GM21367 (cell line): ENCODE measurements around the gene URGCP.
"Not testable (repeated sequence)": the region's sequence is repeated elsewhere in the genome, so short reads cannot be mapped to it uniquely, and the experiment has no call there.

Experiments
- ATAC-seq: cut with Tn5 transposase; IDR thresholded peaks from one replicate; pipeline ENCODE4 v1.9.1; 2021; ENCODE audit not compliant: unreplicated experiment

URGCP gene

DNA sequence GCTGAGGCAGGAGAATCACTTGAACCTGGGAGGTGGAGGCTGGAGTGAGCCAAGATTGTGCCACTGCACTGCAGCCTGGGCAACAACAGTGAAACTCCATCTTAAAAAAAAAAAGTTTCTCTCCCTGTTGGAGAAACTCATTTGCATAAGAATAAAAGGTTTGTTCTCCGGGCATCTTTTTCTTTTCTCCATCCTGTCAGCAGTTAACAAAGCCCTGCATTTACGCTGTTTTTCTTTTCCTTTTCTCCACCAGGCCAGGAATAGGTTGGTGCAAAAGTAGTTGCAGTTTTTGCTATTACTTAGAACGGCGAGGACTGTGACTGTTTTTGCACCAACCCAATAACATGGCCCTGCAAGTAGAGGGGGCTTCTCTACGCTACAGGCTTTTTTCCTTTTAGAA is 9.5 kb upstream of the URGCP start:
- ATAC-seq: no peak

DNA sequence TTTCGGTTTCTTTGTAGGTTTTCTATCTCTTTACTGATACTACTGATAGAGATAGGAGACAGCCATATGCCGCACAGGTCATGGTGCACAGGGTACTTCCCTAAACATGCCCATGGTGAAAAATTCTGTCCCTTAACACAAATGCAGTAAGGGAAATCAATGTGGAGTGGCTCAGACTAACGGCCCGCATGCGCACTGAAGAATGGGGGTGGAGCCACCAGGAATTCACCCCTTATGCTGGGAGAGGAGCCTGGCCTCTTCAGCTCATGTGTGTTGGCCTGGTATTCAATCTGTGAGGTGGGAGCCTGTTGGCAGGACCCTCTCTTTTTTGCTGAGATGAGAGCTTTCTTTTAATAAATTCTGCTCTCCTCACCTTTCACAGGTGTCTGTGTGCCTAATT is 8.4 kb upstream of the URGCP start:
- ATAC-seq: no peak

- ATAC-seq: peak; percentile 33
Observed at GRCh38 chr7:43905956-43906330, 453 bp downstream of the URGCP start.

GRCh38 chr7:43905209-43905946 is 1.0 kb downstream of the URGCP start:
- ATAC-seq: no peak

- ATAC-seq: no peak
Observed at GRCh38 chr7:43904533-43905208, 1.7 kb downstream of the URGCP start.

DNA sequence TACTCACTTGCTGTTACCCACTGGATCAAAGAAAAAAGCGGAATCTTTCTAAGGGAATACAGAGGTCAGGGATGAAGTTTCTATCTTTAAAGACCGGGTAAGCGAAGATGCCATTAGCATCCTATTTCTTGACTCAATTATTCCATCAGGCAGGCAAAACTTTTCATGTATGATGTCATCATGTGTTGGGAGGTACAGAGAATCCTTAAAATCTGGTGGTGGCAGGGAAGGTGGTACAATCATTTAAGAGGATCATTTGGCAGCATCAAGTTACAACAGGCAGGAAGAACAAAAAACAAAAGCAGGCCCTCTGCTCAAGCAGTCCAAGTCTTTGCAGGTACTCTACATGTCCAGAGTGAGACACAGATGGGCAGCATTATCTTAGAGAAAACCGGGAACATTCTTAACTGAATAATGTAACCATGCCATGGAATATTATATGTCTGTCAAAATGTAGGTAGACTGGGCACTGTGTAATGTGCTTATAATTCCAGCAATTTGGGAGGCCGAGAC is 3.8 kb downstream of the URGCP start:
- no peak for ATAC-seq

DNA sequence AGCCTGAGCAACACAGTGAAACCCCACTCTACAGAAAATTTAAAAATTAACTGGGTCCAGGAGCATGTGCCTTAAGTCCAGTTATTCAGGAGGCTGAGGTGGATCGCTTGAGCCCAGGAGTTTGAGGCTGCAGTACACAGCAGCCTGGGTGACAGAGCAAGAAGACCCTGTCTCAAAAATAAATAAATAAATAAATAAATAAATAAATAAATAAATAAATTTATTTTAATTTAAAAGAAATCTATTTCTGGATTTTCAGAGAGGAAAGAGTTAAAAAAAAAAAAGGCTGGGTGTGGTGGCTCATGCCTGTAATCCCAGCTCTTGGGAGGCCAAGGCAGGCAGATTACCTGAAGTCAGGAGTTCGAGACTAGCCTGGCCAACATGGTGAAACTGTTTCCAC is 7.8 kb downstream of the URGCP start:
- not testable (repeated sequence) for ATAC-seq

- no peak for ATAC-seq
Observed at GRCh38 chr7:43895847-43896415, 10.5 kb downstream of the URGCP start.

- no peak for ATAC-seq
Observed at GRCh38 chr7:43891069-43891955, 15.1 kb downstream of the URGCP start.

DNA sequence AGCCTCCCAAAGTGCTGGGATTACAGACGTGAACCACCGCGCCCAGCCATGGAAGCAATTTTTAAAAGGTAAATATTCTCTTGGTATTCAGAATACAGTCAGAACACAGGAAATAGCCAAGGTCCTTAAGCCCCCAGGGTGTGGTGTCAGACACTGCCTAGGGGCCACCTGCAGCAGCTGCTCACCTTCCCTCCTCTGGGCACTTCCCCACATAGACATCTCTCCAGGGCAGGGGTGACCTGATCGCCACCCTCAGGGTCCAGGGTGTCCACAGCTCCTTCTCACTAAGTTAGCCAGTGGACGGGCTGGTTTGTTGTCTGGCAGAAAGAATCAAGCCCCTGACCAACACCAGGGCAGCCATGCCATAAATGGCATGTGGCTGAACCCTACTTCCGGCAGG is 15.9 kb downstream of the URGCP start:
- no peak for ATAC-seq

GRCh38 chr7:43888993-43889945 is 17.1 kb downstream of the URGCP start:
- no peak for ATAC-seq

GRCh38 chr7:43884617-43885016 is 21.8 kb downstream of the URGCP start:
- ATAC-seq: no peak

DNA sequence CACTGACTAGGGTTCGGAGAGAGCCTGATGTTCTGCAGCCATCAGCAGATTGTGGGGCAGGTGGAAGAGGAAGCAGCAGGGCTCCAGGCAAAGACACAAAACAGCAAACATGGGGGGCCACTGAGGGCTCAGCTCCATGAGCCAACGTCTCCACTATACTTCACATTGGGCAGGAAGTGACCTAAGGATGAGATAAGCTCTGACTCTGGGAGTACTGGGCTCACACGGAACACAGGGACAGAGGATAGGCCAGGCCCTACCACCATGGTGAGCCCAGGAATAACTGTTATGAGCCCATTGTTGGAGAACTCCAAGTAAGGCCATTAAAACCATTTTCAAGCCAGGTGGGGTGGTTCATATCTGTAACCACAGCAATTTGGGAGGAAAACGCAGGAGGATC is 22.2 kb downstream of the URGCP start:
- no peak for ATAC-seq

DNA sequence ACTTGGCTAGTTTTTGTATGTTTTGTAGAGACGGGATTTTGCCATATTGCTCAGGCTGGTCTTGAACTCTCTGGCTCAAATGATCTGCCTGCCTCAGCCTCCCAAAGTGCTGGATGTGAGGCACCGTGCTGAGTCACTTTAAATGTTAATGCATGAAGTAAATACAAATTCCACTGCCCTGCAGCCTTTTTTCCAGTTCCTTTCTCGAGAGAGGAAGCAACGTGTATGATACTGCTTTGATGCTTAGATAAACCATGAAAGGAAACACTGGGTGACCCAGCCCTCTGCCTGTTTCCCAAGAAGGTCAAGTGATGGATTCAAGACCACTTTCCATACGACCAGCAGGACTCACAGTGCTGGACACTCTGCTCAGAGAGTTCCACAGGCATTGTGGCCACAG is 25.8 kb downstream of the URGCP start:
- no peak for ATAC-seq

GRCh38 chr7:43879477-43879876 is 26.9 kb downstream of the URGCP start:
- no peak for ATAC-seq

- no peak for ATAC-seq
Observed at GRCh38 chr7:43878867-43879266, 27.5 kb downstream of the URGCP start.

DNA sequence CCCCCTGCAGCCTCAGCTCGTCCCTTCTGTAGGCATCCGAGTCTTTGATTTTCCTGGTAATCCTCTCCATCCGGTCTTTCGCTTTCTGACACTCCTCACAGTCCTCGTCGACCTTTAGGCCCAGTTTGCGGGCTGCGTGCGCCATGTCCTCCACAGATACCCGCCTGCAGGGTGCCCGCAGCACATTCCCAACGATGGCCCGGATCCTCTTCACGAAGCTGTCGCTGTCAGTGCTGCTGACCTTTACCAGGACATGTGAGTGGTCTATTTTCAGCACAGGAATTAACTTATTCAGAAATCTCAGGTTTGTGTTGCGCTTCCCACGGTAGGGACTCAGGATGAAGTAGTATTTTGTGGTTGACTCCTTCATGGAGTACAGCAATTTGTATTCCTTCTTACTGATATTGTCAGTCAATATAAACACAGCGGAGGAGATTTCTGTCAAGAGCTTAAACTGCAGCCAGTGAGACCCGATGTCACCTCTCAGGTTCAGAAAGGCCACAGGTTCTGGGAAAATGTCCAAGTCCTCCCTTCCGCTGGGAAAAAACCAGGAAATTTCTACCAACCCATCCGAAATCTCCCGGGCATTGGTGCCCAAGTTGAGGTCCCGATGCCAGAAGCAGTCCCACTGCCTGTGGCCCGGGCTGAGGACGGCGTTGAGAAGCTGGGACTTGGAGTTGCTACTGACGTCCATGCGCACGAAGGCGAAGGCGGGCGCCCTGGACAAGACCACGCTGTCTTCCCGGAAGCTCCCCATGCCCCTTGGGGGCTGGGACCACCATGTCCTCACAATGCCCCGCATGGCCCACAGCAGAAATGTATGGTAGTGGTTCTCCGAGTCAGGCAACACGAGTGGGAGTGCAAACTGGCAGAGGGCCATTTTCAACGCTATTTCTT is 28.2 kb downstream of the URGCP start:
- no peak for ATAC-seq

DNA sequence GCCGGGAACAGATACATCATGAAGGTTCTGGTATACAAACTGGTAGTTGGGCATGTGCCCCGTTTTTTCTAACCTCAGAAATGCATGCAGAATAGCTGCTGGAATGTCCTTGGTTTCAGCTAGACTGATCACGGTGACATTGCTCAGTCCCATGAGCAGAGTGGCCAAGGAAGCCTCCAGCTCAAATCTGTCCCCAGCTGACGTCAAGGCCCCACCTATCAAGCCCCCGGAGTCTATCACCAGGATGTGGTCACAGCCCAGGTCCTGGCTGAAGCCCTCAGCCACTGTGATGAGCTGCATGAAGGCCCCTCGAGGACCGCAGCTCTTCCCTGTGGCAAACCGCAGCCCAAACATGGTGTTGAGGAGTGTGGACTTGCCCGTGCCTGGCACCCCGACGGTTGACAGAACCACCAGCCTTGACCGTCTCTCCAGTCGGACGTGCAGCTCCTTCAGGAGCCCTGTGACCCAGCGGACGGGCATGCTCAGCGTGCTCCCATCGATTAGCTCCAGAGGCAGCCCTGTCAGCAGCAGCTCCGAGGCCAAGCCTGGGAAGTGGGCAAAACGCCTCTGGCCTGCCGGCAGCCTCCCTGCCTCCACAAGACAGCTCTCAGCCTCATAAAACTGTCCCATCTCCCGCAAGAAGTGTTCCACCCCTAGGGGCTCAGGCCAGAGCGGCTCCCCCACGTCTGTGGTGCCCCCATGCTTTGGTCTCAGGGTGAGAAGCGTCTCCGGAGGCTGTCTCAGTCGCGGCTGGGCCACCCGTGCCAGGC is 29.2 kb downstream of the URGCP start:
- ATAC-seq: no peak
